Activated B cell treated with CpG ODN at 0.5 μM for 24 hours (primary cell): ENCODE results near the gene C10orf71. TPM values are rescaled to one million over a fixed set of nuclear protein-coding genes. Genes with fewer than 3 reads are reported as not detected.

ENCODE experiments used
- ATAC-seq: fragments of 200-7000 bp; cut with Tn5 transposase; one replicate; pipeline ENCODE4 v1.10.0; 2021; ENCODE audit warnings: low read depth, mild to moderate bottlenecking, moderate library complexity
- CTCF ChIA-PET: fragments of 350-600 bp; sonication (Branson Sonifier 250); formaldehyde crosslinking; loops from one replicate; lab custom pipeline; 2021; ENCODE audit warnings: antibody characterized with exemption; lab: Charles Lee
- POLR2A ChIA-PET: fragments of 350-600 bp; sonication (Branson Sonifier 250); formaldehyde crosslinking; loops from one replicate; lab custom pipeline; 2021; ENCODE audit warnings: antibody characterized with exemption; lab: Charles Lee
- DNase-seq: peaks from one replicate; pipeline ENCODE4 v3.0.0; 2022
- H3K27ac Mint-ChIP-seq: one replicate; pipeline ENCODE4 v1.8.0; 2020; ENCODE audit warnings: mixed read lengths
- H3K27me3 Mint-ChIP-seq: one replicate; pipeline ENCODE4 v1.8.0; 2021; ENCODE audit warnings: mixed read lengths
- H3K36me3 Mint-ChIP-seq: one replicate; pipeline ENCODE4 v1.8.0; 2021; ENCODE audit warnings: low read depth, mixed read lengths
- H3K4me1 Mint-ChIP-seq: one replicate; pipeline ENCODE4 v1.8.0; 2021; ENCODE audit warnings: mixed read lengths
- H3K4me3 Mint-ChIP-seq: one replicate; pipeline ENCODE4 v1.8.0; 2020; ENCODE audit warnings: mild to moderate bottlenecking, mixed read lengths
- H3K9me3 Mint-ChIP-seq: one replicate; pipeline ENCODE4 v1.8.0; 2020; ENCODE audit warnings: mixed read lengths
- intact Hi-C: fragments of 100-400 bp; cut with micrococcal nuclease; formaldehyde crosslinking; loops from one replicate; pipeline ENCODE4 v1.15.1; 2024
- total RNA-seq: library from RNA; stranded (reverse); gene quantifications from 2 replicates; pipeline ENCODE4 v1.2.3, GENCODE V29; 2022
- TF ChIP-seq, protein P1 (sequence below): fragments of 200-600 bp; IDR thresholded peaks from one replicate; pipeline ENCODE4 v1.8.0; 2022; ENCODE audit warnings: antibody characterized with exemption, mild to moderate bottlenecking

C10orf71 gene
- total RNA-seq, 1 donor from 2014 or later: not detected

GRCh38 chr10:49311555-49312236 lies 12.7 kb downstream of the C10orf71 start:
- CTCF ChIA-PET: no interaction called here
- no peaks in the 10 kb centered on the region for H3K27me3 Mint-ChIP-seq
- intact Hi-C loops: no loop called here
- DNase-seq (no peak), ATAC-seq (no peak)
- peaks cover 25% of the 10 kb centered on the region for H3K4me1 Mint-ChIP-seq
- TF ChIP-seq, protein P1, sequence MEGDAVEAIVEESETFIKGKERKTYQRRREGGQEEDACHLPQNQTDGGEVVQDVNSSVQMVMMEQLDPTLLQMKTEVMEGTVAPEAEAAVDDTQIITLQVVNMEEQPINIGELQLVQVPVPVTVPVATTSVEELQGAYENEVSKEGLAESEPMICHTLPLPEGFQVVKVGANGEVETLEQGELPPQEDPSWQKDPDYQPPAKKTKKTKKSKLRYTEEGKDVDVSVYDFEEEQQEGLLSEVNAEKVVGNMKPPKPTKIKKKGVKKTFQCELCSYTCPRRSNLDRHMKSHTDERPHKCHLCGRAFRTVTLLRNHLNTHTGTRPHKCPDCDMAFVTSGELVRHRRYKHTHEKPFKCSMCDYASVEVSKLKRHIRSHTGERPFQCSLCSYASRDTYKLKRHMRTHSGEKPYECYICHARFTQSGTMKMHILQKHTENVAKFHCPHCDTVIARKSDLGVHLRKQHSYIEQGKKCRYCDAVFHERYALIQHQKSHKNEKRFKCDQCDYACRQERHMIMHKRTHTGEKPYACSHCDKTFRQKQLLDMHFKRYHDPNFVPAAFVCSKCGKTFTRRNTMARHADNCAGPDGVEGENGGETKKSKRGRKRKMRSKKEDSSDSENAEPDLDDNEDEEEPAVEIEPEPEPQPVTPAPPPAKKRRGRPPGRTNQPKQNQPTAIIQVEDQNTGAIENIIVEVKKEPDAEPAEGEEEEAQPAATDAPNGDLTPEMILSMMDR: no peak
- no peak overlapping the region for H3K4me3 Mint-ChIP-seq
- POLR2A ChIA-PET: no interaction called here
- H3K9me3 Mint-ChIP-seq: no peaks in the 10 kb centered on the region
- no peaks in the 10 kb centered on the region for H3K36me3 Mint-ChIP-seq
- H3K27ac Mint-ChIP-seq: no peak overlapping the region

DNA sequence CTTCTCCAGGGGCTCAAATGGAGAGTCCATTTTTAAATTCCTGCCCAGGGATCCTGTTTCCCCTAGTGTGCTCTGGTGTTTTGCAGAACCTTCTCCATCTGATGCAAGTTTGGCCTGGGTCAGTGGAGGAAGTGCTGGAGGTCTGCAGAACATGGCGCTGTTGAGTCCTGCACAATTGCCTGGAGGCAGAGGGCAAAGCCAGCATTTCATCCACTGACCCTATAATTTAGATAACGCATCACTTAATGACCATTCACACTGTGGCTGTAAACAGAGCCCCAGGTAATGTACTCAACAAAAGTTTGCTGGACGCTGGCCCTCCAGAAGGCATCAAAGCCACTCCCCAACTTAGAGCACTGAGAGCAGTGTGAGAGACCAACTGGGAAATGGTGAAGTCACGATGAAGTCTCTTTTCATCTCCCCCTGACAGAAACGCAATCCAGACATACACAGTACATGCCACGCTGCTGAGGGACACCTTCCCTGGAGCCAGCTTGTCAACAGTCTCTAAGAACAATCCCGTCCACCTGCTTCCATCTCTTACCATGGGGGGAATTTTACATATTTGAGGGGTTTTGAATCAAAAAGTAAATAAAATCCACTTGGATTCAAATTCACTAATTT lies 13.4 kb downstream of the C10orf71 start:
- ATAC-seq (no peak), DNase-seq (no peak)
- intact Hi-C loops: no loop called here
- ChIA-PET CTCF (no interaction called here), POLR2A (no interaction called here)
- H3K4me3 Mint-ChIP-seq: no peak overlapping the region
- TF ChIP-seq, protein P1: no peak
- H3K4me1 Mint-ChIP-seq: peaks cover 25% of the 10 kb centered on the region
- no peaks in the 10 kb centered on the region for H3K9me3 Mint-ChIP-seq
- no peaks in the 10 kb centered on the region for H3K27me3 Mint-ChIP-seq
- no peaks in the 10 kb centered on the region for H3K36me3 Mint-ChIP-seq
- H3K27ac Mint-ChIP-seq: no peak overlapping the region

DNA sequence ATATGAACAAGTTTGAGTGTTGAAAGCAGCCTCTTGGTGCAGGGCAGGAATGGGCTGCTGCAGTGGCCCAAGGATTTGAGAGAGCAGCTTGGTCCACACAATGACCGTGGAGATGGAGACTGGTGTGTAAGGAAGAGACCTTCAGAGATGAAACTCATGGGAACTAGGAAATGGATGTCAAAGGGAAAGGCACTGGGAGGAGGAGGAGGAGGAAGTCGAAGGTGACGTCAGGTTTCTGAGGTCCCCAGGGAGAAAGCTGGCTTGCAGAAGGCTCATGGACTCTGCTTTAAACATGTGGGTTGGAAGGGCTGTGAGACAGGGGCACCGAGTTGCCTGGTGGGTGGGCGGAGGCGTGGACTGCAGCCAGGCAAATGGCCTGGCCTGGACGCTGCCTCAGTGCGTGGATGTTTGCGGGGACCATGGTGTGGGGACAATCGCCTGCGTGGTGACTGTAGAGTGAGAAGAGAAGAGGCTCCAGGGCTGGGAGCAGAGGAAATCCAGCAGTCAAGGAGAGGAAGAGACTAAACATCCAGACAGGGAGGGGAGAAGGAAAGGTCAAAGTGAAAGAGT lies 14.6 kb downstream of the C10orf71 start:
- no peak overlapping the region for H3K27ac Mint-ChIP-seq
- no peak overlapping the region for H3K4me3 Mint-ChIP-seq
- DNase-seq (no peak), ATAC-seq (no peak)
- H3K9me3 Mint-ChIP-seq: no peaks in the 10 kb centered on the region
- intact Hi-C loops: no loop called here
- H3K27me3 Mint-ChIP-seq: no peaks in the 10 kb centered on the region
- TF ChIP-seq, protein P1: no peak
- no peaks in the 10 kb centered on the region for H3K36me3 Mint-ChIP-seq
- H3K4me1 Mint-ChIP-seq: peaks cover 25% of the 10 kb centered on the region
- POLR2A ChIA-PET: no interaction called here
- CTCF ChIA-PET: no interaction called here

DNA sequence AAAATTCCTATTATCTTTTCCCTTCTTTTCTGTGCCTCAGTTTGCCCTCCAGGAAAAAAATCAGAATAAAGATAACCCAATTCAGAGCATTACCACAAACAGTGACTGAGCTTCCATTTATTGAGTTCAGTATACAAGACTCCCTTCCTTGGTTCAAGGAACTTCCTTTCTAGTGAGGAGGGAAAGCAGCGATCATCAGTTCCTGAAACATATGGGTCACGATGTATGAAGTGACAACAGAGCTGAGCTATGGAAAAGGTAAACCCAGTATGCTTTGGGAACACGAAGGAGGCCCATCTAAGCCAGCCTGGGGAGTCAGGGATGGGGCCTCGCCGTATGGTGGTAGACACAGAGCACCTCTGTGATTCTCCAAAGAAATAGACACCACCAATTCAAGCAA lies 15.8 kb downstream of the C10orf71 start:
- ChIA-PET POLR2A (no interaction called here), CTCF (no interaction called here)
- DNase-seq: no peak
- H3K27me3 Mint-ChIP-seq: no peaks in the 10 kb centered on the region
- no peak for ATAC-seq
- H3K4me1 Mint-ChIP-seq: peaks cover 14% of the 10 kb centered on the region
- H3K27ac Mint-ChIP-seq: no peak overlapping the region
- no peak overlapping the region for H3K4me3 Mint-ChIP-seq
- intact Hi-C loops: no loop called here
- H3K36me3 Mint-ChIP-seq: no peaks in the 10 kb centered on the region
- TF ChIP-seq, protein P1: no peak
- no peaks in the 10 kb centered on the region for H3K9me3 Mint-ChIP-seq

GRCh38 chr10:49318028-49318427 lies 19.1 kb downstream of the C10orf71 start:
- ATAC-seq: no peak
- POLR2A ChIA-PET: no interaction called here
- intact Hi-C loops: no loop called here

More at GRCh38 chr10:49318028-49318427, 19.1 kb downstream of the C10orf71 start:
- H3K27me3 Mint-ChIP-seq: peaks cover 2% of the 10 kb centered on the region
- no peaks in the 10 kb centered on the region for H3K36me3 Mint-ChIP-seq
- no peak for DNase-seq
- no peaks in the 10 kb centered on the region for H3K9me3 Mint-ChIP-seq
- no peak overlapping the region for H3K27ac Mint-ChIP-seq
- no peak overlapping the region for H3K4me3 Mint-ChIP-seq
- TF ChIP-seq, protein P1: no peak
- H3K4me1 Mint-ChIP-seq: no peaks in the 10 kb centered on the region
- CTCF ChIA-PET: no interaction called here
